Heart left ventricle (tissue), 16 donors: ENCODE results near the gene PM20D1. TPM values are rescaled to one million over a fixed set of nuclear protein-coding genes. Genes with fewer than 3 reads are reported as not detected.
A peak's percentile ranks its signal among the peaks of the same experiment; 100 is the strongest.

ENCODE experiments used
- ATAC-seq, 4 donors: fragments of 200-7000 bp; cut with Tn5 transposase; one replicate each; pipeline ENCODE4 v1.9.1; 2020 to 2022; ENCODE audit warnings: moderate library complexity in 4 of 4, mild to moderate bottlenecking in 3 of 4, moderate number of reproducible peaks in 1 of 4
- DNase-seq, 5 donors: peaks; one replicate each; pipeline ENCODE4 v3.0.0-alpha.2; 2020
- H3K27ac ChIP-seq, 12 donors: fragments of 200-600 bp; sonication (generic) in 4 of 12; one replicate each; pipeline versions ENCODE4 v1.5.0 to v1.8.0; 2016 to 2022; ENCODE audit warnings: mild to moderate bottlenecking in 2 of 12
- H3K27me3 ChIP-seq, 9 donors: fragments of 200-600 bp; sonication (generic) in 2 of 9; one replicate each; pipeline versions ENCODE4 v1.5.1 to v1.8.0; 2016 to 2022; ENCODE audit warnings: mild to moderate bottlenecking in 3 of 9
- H3K36me3 ChIP-seq, 9 donors: fragments of 200-600 bp; sonication (generic) in 2 of 9; one replicate each; pipeline versions ENCODE4 v1.5.0 to v1.8.0; 2018 to 2022; ENCODE audit warnings: mild to moderate bottlenecking in 2 of 9
- H3K4me1 ChIP-seq, 12 donors: fragments of 200-600 bp; sonication (generic) in 4 of 12; one replicate each; pipeline versions ENCODE4 v1.5.0 to v1.8.0; 2016 to 2022; ENCODE audit warnings: mild to moderate bottlenecking in 3 of 12
- H3K4me3 ChIP-seq, 12 donors: fragments of 200-600 bp; sonication (generic) in 4 of 12; one replicate each; pipeline versions ENCODE4 v1.5.0 to v1.8.0; 2017 to 2022; ENCODE audit warnings: mild to moderate bottlenecking in 9 of 12, moderate library complexity in 4 of 12
- H3K9me3 ChIP-seq, 12 donors: fragments of 200-600 bp; sonication (generic) in 4 of 12; one replicate each; pipeline versions ENCODE4 v1.5.0 to v1.8.0; 2016 to 2022; ENCODE audit warnings: mild to moderate bottlenecking in 1 of 12
- POLR2A ChIP-seq, 2 donors: fragments of 450-650 bp; IDR thresholded peaks; one replicate each; pipeline ENCODE4 v1.6.1; 2017; ENCODE audit warnings: antibody characterized with exemption in 2 of 2, mild to moderate bottlenecking in 2 of 2, moderate library complexity in 2 of 2
- WGBS, 4 donors: extraction: QIAGEN DNeasy Blood & Tissue Kit in 2 of 4; methylation state at CpG; one replicate each; pipeline versions ENCODE4 v1.1.5 to v1.1.7; 2013 to 2018; 5-methylcytosine and 5-hydroxymethylcytosine counted together
- intact Hi-C, 10 donors: fragments of 100-400 bp; cut with DNase I; formaldehyde crosslinking; loops; one replicate each; pipeline versions ENCODE4 v1.11.1 to v1.14.2; 2022
- polyA plus RNA-seq, 2 donors: library from polyadenylated mRNA; stranded (reverse); fragments of 200-250 nt; gene quantifications; one replicate each; pipeline ENCODE4 v1.2.3, GENCODE V29; 2013
- total RNA-seq, 9 donors: library from RNA; depleted of rRNA in 2 of 9; stranded (reverse); fragments of >200 nt in 2 of 9; fragmentation: NEBNext Ultra II Directional in 3 of 9; extraction: Animal tissue kit (Norgen Biotek cat#: 25700) in 3 of 9; gene quantifications; one replicate each; pipeline versions ENCODE4 v1.1.0 to v1.2.4, GENCODE V29; 2016 to 2023
- TF ChIP-seq, protein P1 (sequence below), 12 donors: fragments of 200-600 bp; sonication (generic) in 4 of 12; IDR thresholded peaks; one replicate each; pipeline versions ENCODE4 v1.5.0 to v1.8.0; 2018 to 2022; ENCODE audit warnings: antibody characterized with exemption in 12 of 12, mild to moderate bottlenecking in 5 of 12
- donor health status: ischemic (EF 13 %, LVEDD 7.1; RV severe dilation, severe dysfunction).
- donor health status: healthy with polysubstance abuse.
- donor health status: DM: no; HTN: yes; CAD: no.
- donor health status: DM: no; HTN: no; CAD: no.
- donor health status: ischemic (EF 25% LVEDD 6.9; RV normal size, moderate dysfunction).
- donor health status: ischemic (EF 25% LVEDD 5.7; RV mildly dilated, moderate dysfunction).
- donor health status: healthy.
- donor health status: DM: yes; HTN: yes; CAD: no.
- donor health status: ischemic (EF 35%, LVEDD 5.7; RV mildly dilated, moderate dysfunction).
- donor health status: nonischemic (EF 11% LVEDD 7.7; RV severe dilation, severe dysfunction).
- donor health status: DM: yes; HTN: yes; CAD: no.
- donor health status: PGD.
- donor health status: ischemic (EF 29% LVEDD 5.4; RV normal size, mild dysfunction).
- donor health status: nonischemic (EF 23%, LVEDD 6.1; RV moderate dilation, normal function).

The PM20D1 gene
- total and polyA plus RNA-seq, 11 donors, result 0.28 to 1.4 (median 0.71) TPM; not detected in 1

DNA sequence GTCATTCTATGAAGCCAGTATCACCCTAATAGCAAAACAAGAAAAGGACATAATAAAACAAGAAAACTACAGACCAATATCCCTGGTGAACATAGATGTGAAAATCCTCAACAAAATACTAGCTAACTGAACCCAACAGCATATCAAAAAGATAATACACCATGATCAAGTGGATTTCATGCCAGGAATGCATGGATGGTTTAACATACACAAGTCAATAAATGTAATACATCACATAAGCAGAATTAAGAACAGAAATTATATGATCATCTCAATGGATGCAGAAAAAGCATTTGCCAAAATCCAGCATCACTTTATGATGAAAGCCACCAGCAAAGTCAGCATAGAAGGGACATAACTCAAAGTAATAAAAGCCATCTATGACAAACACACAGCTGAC is 6.5 kb upstream of the PM20D1 start:
- H3K4me3 ChIP-seq, result no peak overlapping the region
- intact Hi-C loops, result loop anchor here in 1 of 10 donors (5.0 kb wide), 1 partner anchor 59 kb away; no protein-coding TSS in a partner anchor
- TF ChIP-seq POLR2A (IDR thresholded peaks at IDR 0.05), result no peak
- TF ChIP-seq, protein P1, sequence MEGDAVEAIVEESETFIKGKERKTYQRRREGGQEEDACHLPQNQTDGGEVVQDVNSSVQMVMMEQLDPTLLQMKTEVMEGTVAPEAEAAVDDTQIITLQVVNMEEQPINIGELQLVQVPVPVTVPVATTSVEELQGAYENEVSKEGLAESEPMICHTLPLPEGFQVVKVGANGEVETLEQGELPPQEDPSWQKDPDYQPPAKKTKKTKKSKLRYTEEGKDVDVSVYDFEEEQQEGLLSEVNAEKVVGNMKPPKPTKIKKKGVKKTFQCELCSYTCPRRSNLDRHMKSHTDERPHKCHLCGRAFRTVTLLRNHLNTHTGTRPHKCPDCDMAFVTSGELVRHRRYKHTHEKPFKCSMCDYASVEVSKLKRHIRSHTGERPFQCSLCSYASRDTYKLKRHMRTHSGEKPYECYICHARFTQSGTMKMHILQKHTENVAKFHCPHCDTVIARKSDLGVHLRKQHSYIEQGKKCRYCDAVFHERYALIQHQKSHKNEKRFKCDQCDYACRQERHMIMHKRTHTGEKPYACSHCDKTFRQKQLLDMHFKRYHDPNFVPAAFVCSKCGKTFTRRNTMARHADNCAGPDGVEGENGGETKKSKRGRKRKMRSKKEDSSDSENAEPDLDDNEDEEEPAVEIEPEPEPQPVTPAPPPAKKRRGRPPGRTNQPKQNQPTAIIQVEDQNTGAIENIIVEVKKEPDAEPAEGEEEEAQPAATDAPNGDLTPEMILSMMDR (IDR thresholded peaks at IDR 0.05), result no peak
- peaks cover 0 to 14% (median 2%) of the 10 kb centered on the region in 12 donors for H3K9me3 ChIP-seq
- ATAC-seq (no peak), DNase-seq (no peak)
- H3K36me3 ChIP-seq, result no peaks in the 10 kb centered on the region
- no peak overlapping the region for H3K27ac ChIP-seq
- no peaks in the 10 kb centered on the region for H3K27me3 ChIP-seq
- no peaks in the 10 kb centered on the region for H3K4me1 ChIP-seq

DNA sequence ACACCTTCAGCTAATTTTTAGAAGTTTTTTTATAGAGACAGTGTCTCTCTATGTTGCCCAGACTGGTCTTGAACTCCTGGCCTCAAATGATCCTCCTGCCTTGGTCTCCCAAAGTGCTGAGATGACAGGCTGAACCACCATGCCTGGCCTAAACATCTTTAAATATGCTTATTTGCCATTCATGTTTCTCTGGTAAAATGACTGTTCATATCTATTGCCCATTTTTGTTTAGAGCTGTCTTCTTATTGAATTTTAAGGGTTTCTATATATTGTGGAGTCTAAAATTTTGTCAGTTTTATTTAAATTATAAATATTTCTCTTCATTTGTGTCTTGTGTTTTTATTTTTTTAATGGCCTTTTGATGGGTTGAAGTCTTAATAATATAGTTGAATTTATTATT is 3.0 kb upstream of the PM20D1 start:
- TF ChIP-seq, protein P1 (IDR thresholded peaks at IDR 0.05), result no peak
- no peak for TF ChIP-seq POLR2A (IDR thresholded peaks at IDR 0.05)
- peaks cover 0 to 14% (median 2%) of the 10 kb centered on the region in 12 donors for H3K9me3 ChIP-seq
- H3K4me3 ChIP-seq, result no peak overlapping the region
- ATAC-seq, result no peak
- intact Hi-C loops, result loop anchor here in 1 of 10 donors (5.0 kb wide), 1 partner anchor 41 kb away; the partner anchor contains the start of gene SLC41A1
- no peak overlapping the region for H3K27ac ChIP-seq
- no peaks in the 10 kb centered on the region for H3K27me3 ChIP-seq
- no peaks in the 10 kb centered on the region for H3K36me3 ChIP-seq
- no peak for DNase-seq
- peaks cover 0 to 11% (median 1%) of the 10 kb centered on the region in 12 donors for H3K4me1 ChIP-seq

DNA sequence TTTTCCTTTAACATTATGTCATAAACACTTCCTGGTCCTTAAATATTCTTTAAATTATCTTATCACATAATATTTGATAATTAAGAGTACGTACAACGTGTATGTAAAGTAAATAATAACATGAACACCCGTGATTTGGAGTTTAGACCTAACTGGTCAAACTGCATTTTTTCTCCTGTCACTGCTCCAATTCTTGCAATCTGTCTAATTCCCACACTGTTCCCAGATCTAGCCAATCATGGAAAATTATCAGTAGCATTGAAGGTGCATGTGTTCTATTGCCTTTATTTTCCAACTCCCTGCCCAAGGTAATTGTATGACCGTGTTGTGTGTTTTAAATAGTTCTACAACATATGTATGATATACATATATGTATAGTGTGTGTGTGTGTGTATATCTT is 2.1 kb upstream of the PM20D1 start:
- Histone ChIP-seq H3K4me1 (peaks cover 0 to 11% (median 1%) of the 10 kb centered on the region in 12 donors), H3K27ac (no peak overlapping the region), H3K27me3 (no peaks in the 10 kb centered on the region), H3K36me3 (no peaks in the 10 kb centered on the region), H3K9me3 (peaks cover 0 to 14% (median 2%) of the 10 kb centered on the region in 12 donors), H3K4me3 (no peak overlapping the region)
- ATAC-seq (no peak), DNase-seq (no peak)
- no peak for TF ChIP-seq POLR2A (IDR thresholded peaks at IDR 0.05)
- TF ChIP-seq, protein P1 (IDR thresholded peaks at IDR 0.05), result no peak
- 81 to 91% (median 85%) methylated on average over 4 of the region's 4 CpGs for WGBS, 4 donors
- intact Hi-C loops, result loop anchor here in 2 of 10 donors (2.0 to 5.0 kb wide), 2 partner anchors 39 to 40 kb away; partner anchors contain the start of gene SLC41A1 (in 2 of the 2)

DNA sequence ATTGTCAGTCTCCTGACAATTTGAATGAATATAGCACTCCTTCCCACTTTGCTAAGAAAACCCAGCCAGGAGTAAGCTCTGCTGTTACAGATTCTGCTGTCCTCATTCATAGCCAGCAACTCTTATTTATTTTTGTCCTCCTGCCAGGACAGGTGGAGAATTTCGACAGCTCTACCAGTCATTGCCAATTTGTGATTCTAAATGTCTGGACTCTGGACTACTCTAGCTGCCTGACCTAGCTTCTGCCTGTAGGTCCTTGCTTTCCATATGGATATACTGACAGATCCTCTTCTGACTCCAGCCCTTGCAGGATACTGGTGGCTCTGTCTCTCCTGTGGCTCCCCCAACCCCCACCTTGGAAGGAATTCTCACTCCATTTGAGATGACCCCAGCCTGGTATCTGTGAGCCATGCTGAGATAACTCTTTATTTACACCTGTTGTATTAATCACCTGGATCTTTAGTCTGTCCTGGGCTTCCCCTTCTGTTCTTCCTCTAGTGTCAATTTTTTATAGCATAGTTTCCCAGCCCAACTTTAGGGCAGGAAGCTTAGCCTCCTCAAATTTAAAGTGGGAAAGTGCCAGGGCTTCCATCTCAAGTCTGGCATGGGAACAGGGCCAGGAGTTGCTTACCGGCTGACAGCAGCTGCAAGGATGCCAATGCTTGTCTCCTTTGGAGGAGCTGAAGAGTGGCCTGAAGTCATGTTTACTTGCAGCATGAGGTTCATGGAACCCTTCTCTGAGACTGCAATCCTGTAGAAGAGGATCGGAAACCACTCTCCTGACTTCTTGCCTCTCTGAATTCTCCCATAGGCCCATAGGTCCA is 6.7 kb downstream of the PM20D1 start:
- WGBS, 4 donors, result 63 to 73% (median 68%) methylated on average over 3 of the region's 3 CpGs
- ATAC-seq (no peak), DNase-seq (no peak)
- Histone ChIP-seq H3K27ac (peak overlapping the region in 2 of 12 donors; percentile 33 to 61), H3K36me3 (no peaks in the 10 kb centered on the region), H3K9me3 (no peaks in the 10 kb centered on the region), H3K4me3 (no peak overlapping the region), H3K4me1 (peaks cover 0 to 31% (median 1%) of the 10 kb centered on the region in 12 donors), H3K27me3 (no peaks in the 10 kb centered on the region)
- TF ChIP-seq, protein P1 (IDR thresholded peaks at IDR 0.05), result no peak
- no peak for TF ChIP-seq POLR2A (IDR thresholded peaks at IDR 0.05)
- intact Hi-C loops, result no loop called here
